ENCODE results near the gene TGFBR2. TPM values are rescaled to one million over a fixed set of nuclear protein-coding genes. Genes with fewer than 3 reads are reported as not detected.

Gene TGFBR2
- total RNA-seq, 2 donors from 2014 or later, result 91.8 to 143 TPM

DNA sequence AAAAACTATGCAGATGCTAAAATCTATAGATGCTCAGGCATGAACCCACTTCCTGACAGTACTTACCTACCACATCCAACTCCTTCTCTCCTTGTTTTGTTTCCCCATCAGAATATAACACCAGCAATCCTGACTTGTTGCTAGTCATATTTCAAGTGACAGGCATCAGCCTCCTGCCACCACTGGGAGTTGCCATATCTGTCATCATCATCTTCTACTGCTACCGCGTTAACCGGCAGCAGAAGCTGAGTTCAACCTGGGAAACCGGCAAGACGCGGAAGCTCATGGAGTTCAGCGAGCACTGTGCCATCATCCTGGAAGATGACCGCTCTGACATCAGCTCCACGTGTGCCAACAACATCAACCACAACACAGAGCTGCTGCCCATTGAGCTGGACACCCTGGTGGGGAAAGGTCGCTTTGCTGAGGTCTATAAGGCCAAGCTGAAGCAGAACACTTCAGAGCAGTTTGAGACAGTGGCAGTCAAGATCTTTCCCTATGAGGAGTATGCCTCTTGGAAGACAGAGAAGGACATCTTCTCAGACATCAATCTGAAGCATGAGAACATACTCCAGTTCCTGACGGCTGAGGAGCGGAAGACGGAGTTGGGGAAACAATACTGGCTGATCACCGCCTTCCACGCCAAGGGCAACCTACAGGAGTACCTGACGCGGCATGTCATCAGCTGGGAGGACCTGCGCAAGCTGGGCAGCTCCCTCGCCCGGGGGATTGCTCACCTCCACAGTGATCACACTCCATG lies 65.3 kb downstream of the TGFBR2 start:
- Histone ChIP-seq H3K9me3 (no peaks in the 10 kb centered on the region), H3K36me3 (replicated peaks in 1 of 2; ENCODE audit: insufficient read depth in 1 of 2, low read depth in 2 of 2) (peaks cover 3 to 23% of the 10 kb centered on the region in 2 donors), H3K4me3 (no peak overlapping the region), H3K4me1 (no peaks in the 10 kb centered on the region), H3K27me3 (no peaks in the 10 kb centered on the region), H3K27ac (no peak overlapping the region)
- WGBS, 2 donors, result 89 to 96% methylated on average over 19 to 20 of the region's 20 CpGs
- intact Hi-C loops (cut with DNase I), result no loop called here
- TF ChIP-seq, protein P1, sequence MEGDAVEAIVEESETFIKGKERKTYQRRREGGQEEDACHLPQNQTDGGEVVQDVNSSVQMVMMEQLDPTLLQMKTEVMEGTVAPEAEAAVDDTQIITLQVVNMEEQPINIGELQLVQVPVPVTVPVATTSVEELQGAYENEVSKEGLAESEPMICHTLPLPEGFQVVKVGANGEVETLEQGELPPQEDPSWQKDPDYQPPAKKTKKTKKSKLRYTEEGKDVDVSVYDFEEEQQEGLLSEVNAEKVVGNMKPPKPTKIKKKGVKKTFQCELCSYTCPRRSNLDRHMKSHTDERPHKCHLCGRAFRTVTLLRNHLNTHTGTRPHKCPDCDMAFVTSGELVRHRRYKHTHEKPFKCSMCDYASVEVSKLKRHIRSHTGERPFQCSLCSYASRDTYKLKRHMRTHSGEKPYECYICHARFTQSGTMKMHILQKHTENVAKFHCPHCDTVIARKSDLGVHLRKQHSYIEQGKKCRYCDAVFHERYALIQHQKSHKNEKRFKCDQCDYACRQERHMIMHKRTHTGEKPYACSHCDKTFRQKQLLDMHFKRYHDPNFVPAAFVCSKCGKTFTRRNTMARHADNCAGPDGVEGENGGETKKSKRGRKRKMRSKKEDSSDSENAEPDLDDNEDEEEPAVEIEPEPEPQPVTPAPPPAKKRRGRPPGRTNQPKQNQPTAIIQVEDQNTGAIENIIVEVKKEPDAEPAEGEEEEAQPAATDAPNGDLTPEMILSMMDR (IDR thresholded peaks at IDR 0.05), result no peak
- TF ChIP-seq POLR2A (IDR thresholded peaks at IDR 0.05), result no peak
- ATAC-seq (no peak), DNase-seq (no peak)

DNA sequence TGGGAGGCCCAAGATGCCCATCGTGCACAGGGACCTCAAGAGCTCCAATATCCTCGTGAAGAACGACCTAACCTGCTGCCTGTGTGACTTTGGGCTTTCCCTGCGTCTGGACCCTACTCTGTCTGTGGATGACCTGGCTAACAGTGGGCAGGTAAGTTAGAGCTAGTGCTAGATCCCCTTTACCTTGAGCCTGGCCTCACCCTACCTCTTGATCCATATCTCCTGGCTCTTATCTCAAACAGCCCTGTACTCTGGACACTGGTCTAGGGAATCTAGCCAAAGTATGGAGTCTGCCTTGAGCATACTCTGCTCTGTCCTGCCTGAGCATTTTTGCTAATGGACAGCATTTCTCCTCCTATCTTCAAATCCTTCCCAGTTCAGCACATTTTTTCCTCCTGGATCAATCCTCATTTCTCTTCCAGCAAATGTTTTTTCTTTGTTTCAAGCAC lies 65.9 kb downstream of the TGFBR2 start:
- Histone ChIP-seq H3K9me3 (no peaks in the 10 kb centered on the region), H3K27ac (no peak overlapping the region), H3K4me1 (no peaks in the 10 kb centered on the region), H3K36me3 (replicated peaks in 1 of 2; ENCODE audit: insufficient read depth in 1 of 2, low read depth in 2 of 2) (peaks cover 3 to 23% of the 10 kb centered on the region in 2 donors), H3K27me3 (no peaks in the 10 kb centered on the region), H3K4me3 (no peak overlapping the region)
- 89 to 96% methylated on average over 4 of the region's 4 CpGs for WGBS, 2 donors
- intact Hi-C loops (cut with DNase I), result no loop called here
- ATAC-seq, result no peak
- TF ChIP-seq, protein P1 (IDR thresholded peaks at IDR 0.05), result no peak
- TF ChIP-seq POLR2A (IDR thresholded peaks at IDR 0.05), result no peak
- no peak for DNase-seq

DNA sequence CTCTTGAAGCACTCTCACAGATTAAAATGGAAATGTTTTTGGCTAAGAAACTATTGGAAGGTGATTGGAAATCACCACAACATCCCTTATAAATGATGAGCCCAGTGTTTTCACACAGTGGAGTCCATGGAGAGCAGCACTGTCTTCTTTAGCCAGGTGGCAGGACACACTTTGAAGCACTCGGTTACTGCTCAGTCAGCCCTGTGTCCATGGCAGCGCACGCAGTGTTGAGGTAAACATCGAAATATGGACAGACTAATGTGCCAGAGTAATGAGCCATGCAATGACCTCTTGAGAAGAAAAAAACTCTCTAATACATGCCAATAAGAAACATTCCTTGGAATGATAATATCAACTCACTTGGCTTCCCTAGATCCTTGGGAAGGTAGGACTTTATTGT lies 66.6 kb downstream of the TGFBR2 start:
- no peak overlapping the region for H3K27ac ChIP-seq
- ATAC-seq, result no peak

DNA sequence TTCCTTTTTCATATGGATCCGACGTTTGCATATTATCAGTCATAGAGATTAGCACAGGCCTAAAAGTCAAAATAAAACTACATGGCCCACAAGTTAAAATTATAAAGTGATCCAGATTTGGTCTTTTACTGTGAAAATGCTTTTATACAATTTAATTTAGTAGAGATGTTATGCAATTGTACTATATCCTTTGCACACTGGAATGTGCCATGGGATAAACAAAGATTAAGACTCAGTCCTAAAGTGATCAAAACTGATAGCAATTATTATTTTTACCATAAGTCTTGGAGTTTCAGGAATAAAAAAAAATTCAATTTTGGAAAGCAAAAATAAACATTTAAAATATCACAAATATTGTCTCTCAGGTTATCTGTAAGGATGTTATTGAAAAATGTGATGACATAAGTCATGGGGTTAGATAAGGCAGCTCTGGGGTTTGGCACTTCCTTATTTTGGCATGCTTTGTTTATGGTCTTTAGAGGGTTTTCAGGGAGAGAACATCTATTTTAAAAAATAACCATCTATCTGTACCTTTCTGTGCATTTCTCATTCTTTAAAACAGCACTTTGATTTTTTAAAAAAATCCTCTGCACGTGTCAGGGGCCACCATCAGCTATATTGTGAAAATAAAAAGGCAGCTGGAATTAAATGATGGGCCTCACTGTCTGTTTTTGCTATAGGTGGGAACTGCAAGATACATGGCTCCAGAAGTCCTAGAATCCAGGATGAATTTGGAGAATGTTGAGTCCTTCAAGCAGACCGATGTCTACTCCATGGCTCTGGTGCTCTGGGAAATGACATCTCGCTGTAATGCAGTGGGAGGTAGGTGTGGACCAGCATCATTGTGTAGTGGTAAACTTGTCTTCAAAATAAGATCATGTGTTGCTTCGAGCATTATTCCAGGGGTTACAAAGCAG lies 67.3 kb downstream of the TGFBR2 start:
- no peak for ATAC-seq
- Histone ChIP-seq H3K4me3 (no peak overlapping the region), H3K36me3 (replicated peaks in 1 of 2; ENCODE audit: insufficient read depth in 1 of 2, low read depth in 2 of 2) (peaks cover 3 to 23% of the 10 kb centered on the region in 2 donors), H3K4me1 (no peaks in the 10 kb centered on the region), H3K27me3 (no peaks in the 10 kb centered on the region), H3K27ac (no peak overlapping the region), H3K9me3 (no peaks in the 10 kb centered on the region)
- no peak for DNase-seq
- TF ChIP-seq POLR2A (IDR thresholded peaks at IDR 0.05), result no peak
- TF ChIP-seq, protein P1 (IDR thresholded peaks at IDR 0.05), result no peak
- WGBS, 2 donors, result 88 to 89% methylated on average over 6 of the region's 6 CpGs
- intact Hi-C loops (cut with DNase I), result no loop called here

More for the DNA sequence above, 66.6 kb downstream of the TGFBR2 start:
- peak in 1 of 4 donors; percentile 28 for DNase-seq
- H3K9me3 ChIP-seq, result no peaks in the 10 kb centered on the region
- 85 to 96% methylated on average over 4 of the region's 4 CpGs for WGBS, 2 donors
- H3K27me3 ChIP-seq, result no peaks in the 10 kb centered on the region
- H3K4me1 ChIP-seq, result no peaks in the 10 kb centered on the region
- H3K36me3 ChIP-seq (replicated peaks in 1 of 2; ENCODE audit: insufficient read depth in 1 of 2, low read depth in 2 of 2), result peaks cover 3 to 23% of the 10 kb centered on the region in 2 donors
- no peak for TF ChIP-seq POLR2A (IDR thresholded peaks at IDR 0.05)
- TF ChIP-seq, protein P1 (IDR thresholded peaks at IDR 0.05), result no peak
- intact Hi-C loops (cut with DNase I), result no loop called here
- H3K4me3 ChIP-seq, result no peak overlapping the region
